Lung (tissue), 12 donors: ENCODE data around the gene HOMER2. TPM values are rescaled to one million over a fixed set of nuclear protein-coding genes. Genes with fewer than 3 reads are reported as not detected.

Experiments
- ATAC-seq: fragments of 200-7000 bp; cut with Tn5 transposase; one replicate; pipeline ENCODE4 v1.9.1; 2020; ENCODE audit warnings: moderate number of reproducible peaks; ENCODE audit not compliant: insufficient read depth, low FRiP score
- DNase-seq, 3 donors: peaks; one replicate each; pipeline ENCODE4 v3.0.0-alpha.2; 2013 to 2017
- H3K27ac ChIP-seq, 2 donors: one replicate each; pipeline ENCODE4 v1.5.1; 2013; ENCODE audit warnings: mild to moderate bottlenecking in 2 of 2, moderate library complexity in 2 of 2, control low read depth in 1 of 2, inconsistent platforms in 1 of 2, low read depth in 1 of 2, low read length in 1 of 2
- H3K27me3 ChIP-seq, 3 donors: one replicate each; pipeline ENCODE4 v1.5.1; 2013; ENCODE audit warnings: low read length in 2 of 3; ENCODE audit not compliant: control insufficient read depth in 3 of 3, insufficient read depth in 3 of 3
- H3K36me3 ChIP-seq, 4 donors: one replicate each; pipeline ENCODE4 v1.5.1; 2013; ENCODE audit warnings: low read length in 4 of 4, mild to moderate bottlenecking in 1 of 4, moderate library complexity in 1 of 4; ENCODE audit not compliant: control insufficient read depth in 4 of 4, insufficient read depth in 4 of 4
- H3K4me1 ChIP-seq, 5 donors: one replicate each; pipeline ENCODE4 v1.5.1; 2013; ENCODE audit warnings: low read length in 5 of 5, mild to moderate bottlenecking in 2 of 5, moderate library complexity in 1 of 5; ENCODE audit not compliant: control insufficient read depth in 5 of 5, insufficient read depth in 5 of 5
- H3K4me3 ChIP-seq: one replicate; pipeline ENCODE4 v1.5.1; 2013; ENCODE audit warnings: mild to moderate bottlenecking, control low read depth, moderate library complexity
- H3K9ac ChIP-seq, 2 donors: one replicate each; pipeline ENCODE4 v1.5.1; 2013; ENCODE audit warnings: low read length in 2 of 2, control low read depth in 1 of 2; ENCODE audit not compliant: insufficient read depth in 1 of 2
- H3K9me3 ChIP-seq, 4 donors: one replicate each; pipeline ENCODE4 v1.5.1; 2013; ENCODE audit warnings: low read length in 3 of 4, mild to moderate bottlenecking in 1 of 4, moderate library complexity in 1 of 4; ENCODE audit not compliant: control insufficient read depth in 4 of 4, insufficient read depth in 3 of 4
- WGBS, 2 donors: extraction: QIAGEN DNeasy Blood & Tissue Kit; methylation state at CpG; one replicate each; pipeline ENCODE4 v1.1.7; 2013; 5-methylcytosine and 5-hydroxymethylcytosine counted together
- polyA plus RNA-seq, 2 donors: library from polyadenylated mRNA; stranded (reverse); fragments of 200-250 nt; gene quantifications; one replicate each; pipeline ENCODE4 v1.2.1, GENCODE V29; 2013
- total RNA-seq, 2 donors: library from RNA; depleted of rRNA in 1 of 2; stranded (reverse); fragments of >200 nt in 1 of 2; gene quantifications; one replicate each; pipeline ENCODE4 v1.2.1, GENCODE V29; 2014 to 2021
- TF ChIP-seq, protein P1 (sequence below): IDR thresholded peaks from 2 replicates; pipeline ENCODE4 v1.5.1; 2012; ENCODE audit warnings: mild to moderate bottlenecking; ENCODE audit errors: control extremely low read depth, extremely low read depth
- donor health status: control.
- donor health status: control.
- donor health status: Bipolar disorder and iron deficiency.
- donor health status: healthy.
- donor health status: DM: yes; HTN: yes; CAD: no.

The HOMER2 gene
- total and polyA plus RNA-seq, 4 donors, result 7.5 to 18.1 (median 11.6) TPM

DNA sequence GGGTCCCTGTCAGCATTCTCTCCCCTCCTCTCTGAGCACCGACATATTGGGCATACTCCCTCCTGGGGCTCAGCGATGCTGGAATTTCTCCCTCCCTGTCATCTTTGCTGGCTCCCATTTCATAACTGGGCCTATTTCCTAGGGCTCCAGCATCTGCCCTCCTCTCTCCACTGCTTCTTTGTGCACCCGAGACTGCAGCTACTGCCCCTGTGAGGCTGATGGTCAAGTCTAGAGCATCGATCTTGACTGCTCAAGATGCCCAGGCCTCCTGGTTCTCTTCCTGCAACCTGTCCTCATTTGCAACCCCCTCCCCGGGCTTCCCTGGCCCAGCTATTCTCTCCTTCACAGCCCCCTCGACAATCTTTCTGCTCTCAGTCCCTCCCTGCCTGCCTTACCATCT, 89.6 kb downstream of the HOMER2 start:
- H3K27ac ChIP-seq, result no peak overlapping the region
- no peaks in the 10 kb centered on the region for H3K9me3 ChIP-seq
- ATAC-seq (no peak), DNase-seq (no peak)
- H3K4me3 ChIP-seq, result no peak overlapping the region
- H3K4me1 ChIP-seq, result no peaks in the 10 kb centered on the region
- peaks cover 0 to 3% (median 0%) of the 10 kb centered on the region in 4 donors for H3K36me3 ChIP-seq
- no peaks in the 10 kb centered on the region for H3K27me3 ChIP-seq
- 87 to 96% methylated on average over 6 of the region's 6 CpGs for WGBS, 2 donors
- no peak overlapping the region for H3K9ac ChIP-seq
- TF ChIP-seq, protein P1, sequence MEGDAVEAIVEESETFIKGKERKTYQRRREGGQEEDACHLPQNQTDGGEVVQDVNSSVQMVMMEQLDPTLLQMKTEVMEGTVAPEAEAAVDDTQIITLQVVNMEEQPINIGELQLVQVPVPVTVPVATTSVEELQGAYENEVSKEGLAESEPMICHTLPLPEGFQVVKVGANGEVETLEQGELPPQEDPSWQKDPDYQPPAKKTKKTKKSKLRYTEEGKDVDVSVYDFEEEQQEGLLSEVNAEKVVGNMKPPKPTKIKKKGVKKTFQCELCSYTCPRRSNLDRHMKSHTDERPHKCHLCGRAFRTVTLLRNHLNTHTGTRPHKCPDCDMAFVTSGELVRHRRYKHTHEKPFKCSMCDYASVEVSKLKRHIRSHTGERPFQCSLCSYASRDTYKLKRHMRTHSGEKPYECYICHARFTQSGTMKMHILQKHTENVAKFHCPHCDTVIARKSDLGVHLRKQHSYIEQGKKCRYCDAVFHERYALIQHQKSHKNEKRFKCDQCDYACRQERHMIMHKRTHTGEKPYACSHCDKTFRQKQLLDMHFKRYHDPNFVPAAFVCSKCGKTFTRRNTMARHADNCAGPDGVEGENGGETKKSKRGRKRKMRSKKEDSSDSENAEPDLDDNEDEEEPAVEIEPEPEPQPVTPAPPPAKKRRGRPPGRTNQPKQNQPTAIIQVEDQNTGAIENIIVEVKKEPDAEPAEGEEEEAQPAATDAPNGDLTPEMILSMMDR, result no peak

- H3K9ac ChIP-seq, result no peak overlapping the region
- H3K36me3 ChIP-seq, result peaks cover 0 to 2% (median 0%) of the 10 kb centered on the region in 4 donors
- H3K9me3 ChIP-seq, result no peaks in the 10 kb centered on the region
- no peak overlapping the region for H3K27ac ChIP-seq
- TF ChIP-seq, protein P1, result no peak
- no peak for ATAC-seq
- H3K4me3 ChIP-seq, result no peak overlapping the region
- peaks cover 0 to 3% (median 0%) of the 10 kb centered on the region in 5 donors for H3K4me1 ChIP-seq
- no peak for DNase-seq
- no peaks in the 10 kb centered on the region for H3K27me3 ChIP-seq
- 95 to 97% methylated on average over 11 of the region's 11 CpGs for WGBS, 2 donors
These were observed 93.6 kb downstream of the HOMER2 start for GRCh38 chr15:82858932-82859331.

DNA sequence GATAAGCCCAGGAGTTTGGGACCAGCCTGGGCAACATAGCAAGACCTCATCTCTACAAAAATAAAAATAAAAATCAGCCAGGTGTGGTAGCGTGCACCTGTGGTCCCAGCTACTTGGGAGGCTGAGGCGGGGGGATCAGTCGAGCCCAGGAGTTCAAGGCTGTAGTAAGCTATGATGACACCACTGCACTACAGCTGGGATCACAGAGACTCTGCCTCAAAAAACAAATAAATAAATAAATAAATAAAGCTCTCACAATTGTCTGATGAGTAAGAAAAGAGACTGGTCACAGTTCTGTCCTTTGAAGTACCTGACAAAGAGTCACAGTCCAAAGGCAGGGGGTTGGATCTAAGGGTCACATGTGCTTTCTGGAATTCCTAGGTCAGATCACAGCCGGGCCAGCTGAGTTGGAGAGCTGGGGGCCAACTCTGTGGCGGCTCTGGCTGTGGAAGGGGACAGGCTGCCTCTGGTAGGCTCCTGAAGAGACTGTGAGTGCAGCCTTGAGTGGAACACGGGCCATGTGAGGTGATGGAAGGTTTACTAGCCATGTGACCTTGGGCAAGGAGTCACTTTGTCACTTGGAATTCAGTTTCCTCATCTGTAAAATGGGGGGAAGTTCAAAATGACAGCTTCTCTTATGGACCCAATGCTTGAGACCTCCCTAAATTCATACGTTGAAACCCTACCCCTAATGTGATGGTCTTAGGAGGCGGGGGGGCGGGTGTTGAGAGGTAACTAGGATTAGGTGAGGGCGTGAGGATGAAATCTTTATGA, 95.9 kb downstream of the HOMER2 start:
- DNase-seq, result no peak

More for the DNA sequence above, 95.9 kb downstream of the HOMER2 start:
- Histone ChIP-seq H3K4me3 (no peak overlapping the region), H3K9me3 (no peaks in the 10 kb centered on the region), H3K27ac (no peak overlapping the region), H3K36me3 (peaks cover 0 to 2% (median 0%) of the 10 kb centered on the region in 4 donors), H3K4me1 (peaks cover 0 to 7% (median 0%) of the 10 kb centered on the region in 5 donors), H3K27me3 (no peaks in the 10 kb centered on the region), H3K9ac (no peak overlapping the region)
- ATAC-seq, result no peak
- TF ChIP-seq, protein P1, result no peak
- 94 to 95% methylated on average over 10 of the region's 10 CpGs for WGBS, 2 donors
